HepG2 (cell line): Measurements from ENCODE around the gene SNURF.

ENCODE experiments used
- CTCF ChIP-seq: sonication (generic); formaldehyde crosslinking; IDR thresholded peaks from 2 replicates; pipeline ENCODE4 v1.5.0; 2020; ENCODE audit warnings: mild to moderate bottlenecking, missing genetic modification reagents, moderate library complexity
- FOXK1 ChIP-seq: sonication (generic); formaldehyde crosslinking; IDR thresholded peaks from 2 replicates; pipeline ENCODE4 v1.4.0; 2020; ENCODE audit warnings: low read depth, missing genetic modification reagents, borderline replicate concordance
- ZNF274 ChIP-seq: sonication (generic); formaldehyde crosslinking; IDR thresholded peaks from 2 replicates; pipeline ENCODE4 v1.5.1; 2020; ENCODE audit warnings: mild to moderate bottlenecking, missing genetic modification reagents
- TF ChIP-seq, protein P1 (sequence below): sonication (generic); formaldehyde crosslinking; IDR thresholded peaks from 2 replicates; pipeline ENCODE4 v1.4.0; 2020; ENCODE audit warnings: missing genetic modification reagents

- TF ChIP-seq CTCF (CRISPR knock-in tag) (no peak), ZNF274 (CRISPR knock-in tag) (no peak), FOXK1 (CRISPR knock-in tag) (peak; percentile 18; the same call in 1 of the 2 replicates)
- TF ChIP-seq, protein P1, sequence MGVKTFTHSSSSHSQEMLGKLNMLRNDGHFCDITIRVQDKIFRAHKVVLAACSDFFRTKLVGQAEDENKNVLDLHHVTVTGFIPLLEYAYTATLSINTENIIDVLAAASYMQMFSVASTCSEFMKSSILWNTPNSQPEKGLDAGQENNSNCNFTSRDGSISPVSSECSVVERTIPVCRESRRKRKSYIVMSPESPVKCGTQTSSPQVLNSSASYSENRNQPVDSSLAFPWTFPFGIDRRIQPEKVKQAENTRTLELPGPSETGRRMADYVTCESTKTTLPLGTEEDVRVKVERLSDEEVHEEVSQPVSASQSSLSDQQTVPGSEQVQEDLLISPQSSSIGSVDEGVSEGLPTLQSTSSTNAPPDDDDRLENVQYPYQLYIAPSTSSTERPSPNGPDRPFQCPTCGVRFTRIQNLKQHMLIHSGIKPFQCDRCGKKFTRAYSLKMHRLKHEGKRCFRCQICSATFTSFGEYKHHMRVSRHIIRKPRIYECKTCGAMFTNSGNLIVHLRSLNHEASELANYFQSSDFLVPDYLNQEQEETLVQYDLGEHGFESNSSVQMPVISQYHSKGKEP (CRISPR knock-in tag) = no peak
These were observed 1.5 kb downstream of the SNURF start for GRCh38 chr15:24956111-24956838.
